IPS DF 19.7 (cell line): Measurements from ENCODE around the gene CYLD.

Experiments
- DNase-seq: peaks from one replicate; pipeline ENCODE4 v3.0.0-alpha.2; 2013; ENCODE audit warnings: low read depth, low spot score

CYLD gene

GRCh38 chr16:50818380-50818779, 76.5 kb downstream of the CYLD start:
- DNase-seq = no peak

DNA sequence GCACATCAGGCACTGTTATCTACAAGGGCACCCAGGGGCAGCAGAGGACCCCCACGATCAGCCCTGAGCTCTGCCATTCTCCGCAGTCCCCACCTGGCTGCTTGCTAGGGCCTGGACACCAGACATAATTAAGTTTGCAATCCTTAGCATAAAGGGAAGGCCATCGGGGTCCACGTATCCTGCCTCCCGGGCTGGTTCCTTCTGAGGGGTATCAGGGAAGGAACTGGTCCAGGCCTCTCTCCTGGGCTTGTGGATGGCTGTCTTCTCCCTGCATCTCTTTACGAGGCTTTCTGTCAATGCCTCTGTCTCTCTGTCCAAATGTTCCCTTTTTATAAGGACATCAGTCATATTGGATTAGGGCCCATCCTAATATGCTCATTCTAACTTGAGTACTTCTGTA, 77.8 kb downstream of the CYLD start:
- no peak for DNase-seq

GRCh38 chr16:50820225-50820624, 78.3 kb downstream of the CYLD start:
- DNase-seq = no peak

- DNase-seq = no peak
These were observed 79.7 kb downstream of the CYLD start for GRCh38 chr16:50821586-50821985.

DNA sequence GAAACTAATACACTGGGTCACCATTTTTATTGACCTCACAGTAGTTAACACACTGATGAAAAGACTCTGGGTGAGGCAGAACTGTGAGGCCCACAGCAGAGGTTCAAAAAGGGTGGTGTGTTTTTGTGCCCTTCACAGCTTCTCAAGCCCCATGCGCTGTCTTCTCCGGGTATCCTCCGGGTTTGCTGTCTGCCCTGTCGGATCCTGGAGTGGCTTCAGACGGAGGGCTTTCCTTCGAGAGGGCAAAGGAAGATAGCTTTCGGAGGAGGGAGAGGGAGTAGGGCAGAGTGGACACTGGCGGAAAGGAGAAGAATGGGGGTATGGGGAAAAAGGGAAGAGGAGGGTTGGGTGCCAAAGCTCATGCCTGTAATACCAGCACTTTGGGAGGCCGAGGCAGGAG, 80.8 kb downstream of the CYLD start:
- no peak for DNase-seq

- no peak for DNase-seq
These were observed 85.0 kb downstream of the CYLD start for GRCh38 chr16:50826797-50827316.

GRCh38 chr16:50828164-50828702, 86.3 kb downstream of the CYLD start:
- DNase-seq = no peak

DNA sequence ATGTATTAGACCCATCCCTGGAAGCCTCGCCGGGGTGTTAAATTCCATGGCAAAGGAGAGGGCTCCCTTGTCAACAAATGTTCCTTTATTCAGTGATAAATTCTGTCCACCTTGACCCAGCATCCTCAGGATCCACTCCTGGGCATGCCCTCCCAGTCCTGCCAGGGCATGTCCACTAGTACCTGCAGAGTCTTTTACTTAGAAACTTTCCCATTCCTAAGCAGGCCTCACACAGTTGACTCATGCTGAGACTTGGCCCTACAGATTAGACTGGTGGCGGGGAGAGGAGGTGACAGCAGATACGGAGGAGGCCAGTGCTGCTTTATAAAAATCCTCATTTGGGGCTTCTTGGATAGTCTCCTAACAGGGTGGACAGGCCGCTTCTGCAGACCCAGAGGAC, 88.8 kb downstream of the CYLD start:
- no peak for DNase-seq

DNA sequence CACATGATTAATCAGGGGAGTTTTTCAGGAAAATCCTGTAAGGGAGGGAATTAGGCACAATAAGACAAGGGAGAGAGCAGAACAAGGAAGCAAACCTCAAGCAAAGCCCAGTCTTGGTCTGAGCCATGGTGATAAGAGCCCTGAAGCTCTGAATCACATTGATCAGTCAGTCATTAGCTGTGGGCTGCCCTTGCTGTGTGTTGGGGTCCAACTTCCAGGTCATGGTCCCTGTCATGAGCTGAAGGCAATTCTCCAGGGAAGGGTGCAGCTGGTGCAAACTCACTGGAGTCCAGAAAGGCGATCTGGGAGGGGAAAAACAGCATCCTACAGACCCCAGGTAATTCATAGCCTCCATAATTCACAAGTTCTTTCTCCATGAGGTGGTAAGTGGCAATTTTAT, 89.9 kb downstream of the CYLD start:
- no peak for DNase-seq

DNA sequence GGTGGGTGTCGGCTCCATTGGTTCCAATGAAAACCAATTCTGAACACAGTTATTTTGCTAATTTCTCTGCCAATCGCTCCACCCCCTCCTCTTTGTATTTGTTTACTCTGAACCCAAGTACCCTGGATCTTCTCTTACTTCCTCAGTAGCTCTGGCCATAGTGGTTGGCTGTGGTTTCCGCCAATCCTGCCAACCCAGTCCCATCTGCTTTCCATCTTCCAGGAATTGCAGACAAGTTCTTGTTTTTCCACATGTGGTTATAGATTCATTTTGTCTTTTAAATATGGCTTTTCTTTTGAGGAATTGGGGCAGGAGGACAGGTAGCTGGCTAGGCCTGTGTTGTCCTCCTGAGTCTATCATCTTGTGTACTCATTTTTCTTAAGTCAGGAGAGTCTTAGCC, 92.0 kb downstream of the CYLD start:
- no peak for DNase-seq

DNA sequence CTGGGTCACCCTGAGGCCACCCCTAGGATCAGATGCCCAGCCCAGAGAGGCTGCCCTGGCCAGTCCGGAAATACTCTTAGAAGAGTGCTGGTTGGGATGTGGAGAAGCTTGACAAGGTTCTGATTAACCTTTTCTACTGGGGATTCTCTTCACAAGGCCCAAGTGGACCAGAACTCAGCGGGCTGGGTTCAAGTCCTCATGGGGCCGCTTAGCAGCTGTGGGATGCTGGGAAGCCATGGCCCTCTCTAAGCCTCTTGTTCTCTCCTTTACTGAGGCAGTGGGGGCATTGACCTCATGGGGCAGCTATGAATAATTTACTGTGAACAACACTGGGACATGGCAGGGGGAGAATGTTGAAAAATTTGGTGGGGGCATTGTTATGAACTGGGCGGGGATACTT, 92.8 kb downstream of the CYLD start:
- DNase-seq = no peak

GRCh38 chr16:50835358-50836060, 93.6 kb downstream of the CYLD start:
- DNase-seq = no peak

DNA sequence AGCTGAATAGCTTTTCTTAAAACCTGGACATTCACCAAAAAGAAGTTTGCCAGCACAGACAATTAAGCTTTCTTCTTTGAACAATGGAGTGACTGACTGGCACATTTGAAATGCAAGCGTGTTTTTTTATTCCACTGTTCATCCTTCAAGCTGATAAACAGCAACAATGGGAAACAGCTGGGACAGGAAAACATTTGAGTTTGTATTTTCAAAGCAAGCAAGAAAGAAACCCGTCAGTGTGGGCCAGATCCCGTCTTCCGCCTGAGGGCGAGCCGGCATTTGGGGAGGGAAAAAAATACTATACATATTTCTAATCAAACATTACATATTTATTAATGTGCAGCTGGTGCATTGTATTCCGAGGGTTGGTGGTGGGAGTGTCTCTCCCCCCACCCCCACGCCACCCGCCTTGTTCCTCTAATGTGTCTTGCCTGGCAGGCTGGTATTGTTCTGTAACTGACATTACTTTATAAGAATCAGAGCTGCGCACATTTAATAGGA, 94.3 kb downstream of the CYLD start:
- no peak for DNase-seq

- no peak for DNase-seq
These were observed 95.4 kb downstream of the CYLD start for GRCh38 chr16:50837324-50837723.

DNA sequence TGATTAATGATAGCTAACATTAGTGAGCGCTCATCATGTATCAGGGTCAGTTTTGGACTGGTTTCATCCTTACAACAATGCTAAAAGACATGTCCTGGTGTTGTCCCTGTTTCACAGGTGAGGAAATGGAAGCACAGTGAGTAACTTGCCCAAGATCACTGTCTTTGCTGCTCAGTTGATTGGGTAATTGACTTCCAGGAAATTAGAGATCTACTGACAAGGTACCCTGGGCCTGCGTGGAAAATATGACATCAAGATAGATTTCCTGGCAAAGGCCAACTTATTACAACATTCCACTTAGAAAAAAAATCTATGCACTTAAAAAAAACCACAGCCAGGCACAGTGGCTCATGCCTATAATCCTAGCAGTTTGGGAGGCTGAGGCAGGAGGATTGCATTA, 96.3 kb downstream of the CYLD start:
- no peak for DNase-seq

- DNase-seq = no peak
These were observed 97.0 kb downstream of the CYLD start for GRCh38 chr16:50838885-50839284.

- DNase-seq = no peak
These were observed 97.5 kb downstream of the CYLD start for GRCh38 chr16:50839356-50839755.

- DNase-seq = no peak
These were observed 98.2 kb downstream of the CYLD start for GRCh38 chr16:50839920-50840729.

DNA sequence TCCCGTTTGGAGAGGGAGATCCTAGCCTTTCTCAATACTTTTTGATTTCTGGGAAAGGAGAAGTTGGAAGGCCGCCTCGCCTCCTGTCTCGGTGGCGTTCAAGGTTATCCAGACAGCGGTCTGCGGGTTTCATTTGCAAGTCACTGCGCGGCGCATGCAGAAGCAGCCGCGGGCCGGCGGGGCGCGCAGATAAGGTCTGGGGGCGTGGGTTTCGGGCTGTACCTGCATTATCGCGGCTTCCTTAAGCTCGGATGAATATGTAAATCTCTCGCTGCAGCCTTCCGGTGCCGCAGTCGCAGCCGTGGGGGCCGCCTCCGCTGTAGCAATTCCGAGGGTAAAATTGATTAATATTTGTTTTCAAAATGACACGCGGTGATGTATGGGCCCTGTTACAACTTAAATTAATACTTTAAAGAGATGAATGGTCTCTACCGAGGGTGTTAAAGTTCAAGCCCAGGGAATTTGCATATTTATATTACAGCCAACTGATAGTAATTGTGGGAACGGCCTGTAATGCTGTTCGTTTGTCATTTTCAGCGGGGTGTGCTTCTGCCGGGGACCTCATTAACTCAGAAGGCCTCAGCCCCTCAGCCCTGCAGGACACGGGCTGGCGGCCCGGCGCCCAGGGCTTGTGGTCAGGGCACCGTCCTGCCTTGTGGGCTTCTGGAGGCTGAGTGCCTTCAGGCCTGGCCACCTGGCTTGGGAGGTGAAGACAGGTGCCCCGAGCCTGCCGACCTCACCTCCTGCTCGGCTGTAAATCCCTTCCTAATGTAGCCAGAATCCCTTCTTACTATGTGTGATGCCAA, 99.4 kb downstream of the CYLD start:
- no peak for DNase-seq

DNA sequence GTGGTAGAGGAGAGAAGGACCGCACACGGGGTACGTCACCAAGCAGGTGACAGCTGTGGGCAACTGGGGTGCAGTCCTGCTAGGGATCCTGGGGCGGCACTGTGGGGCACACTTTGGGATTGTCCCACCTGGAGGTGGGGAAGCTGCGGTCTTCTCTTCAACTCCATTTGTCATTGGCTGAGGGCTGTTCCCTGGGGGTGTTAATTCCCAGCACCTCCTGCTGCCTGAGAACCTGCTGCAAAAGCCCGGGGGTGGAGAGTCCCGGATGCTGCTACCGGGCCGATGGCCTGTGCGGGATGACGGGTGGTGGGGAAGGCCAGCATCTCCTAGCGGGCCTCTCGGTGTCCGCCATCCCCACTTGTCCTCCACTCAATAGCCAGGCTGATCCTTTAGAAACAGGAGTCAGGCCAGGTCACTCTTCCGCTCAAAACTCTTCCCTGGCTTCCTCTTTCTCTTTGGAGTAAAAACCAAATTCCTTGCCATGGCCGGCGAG, 100.2 kb downstream of the CYLD start:
- no peak for DNase-seq

GRCh38 chr16:50842589-50842988, 100.7 kb downstream of the CYLD start:
- DNase-seq = no peak

DNA sequence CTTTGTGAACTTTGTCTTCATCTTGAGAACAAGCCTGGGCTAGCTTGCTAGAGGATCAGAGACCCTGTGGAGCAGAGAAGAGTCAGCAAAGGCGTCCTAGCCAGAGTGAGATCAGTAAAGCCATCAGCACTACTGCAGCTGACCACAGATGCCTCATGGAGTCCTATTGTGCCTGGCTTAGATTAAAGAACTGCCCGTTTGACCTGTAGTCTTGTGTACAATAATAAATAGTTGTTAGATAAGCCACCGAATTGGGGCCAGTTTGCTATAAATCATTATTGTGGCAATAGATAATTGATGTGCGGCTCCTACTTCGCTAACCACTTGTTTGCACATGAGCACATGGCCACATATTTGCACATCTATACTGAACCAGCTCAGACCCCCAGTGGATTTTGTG, 103.0 kb downstream of the CYLD start:
- no peak for DNase-seq
